ENCODE results near the gene PRKCH.

Gene PRKCH

GRCh38 chr14:61575126-61575525 is 253.7 kb downstream of the PRKCH start:
- no peak for DNase-seq

- DNase-seq, result no peak
Measured at GRCh38 chr14:61575551-61576150, 254.3 kb downstream of the PRKCH start.

- no peak for DNase-seq
Measured at GRCh38 chr14:61577506-61577931, 256.1 kb downstream of the PRKCH start.

GRCh38 chr14:61578745-61579144 is 257.4 kb downstream of the PRKCH start:
- DNase-seq, result no peak

GRCh38 chr14:61581340-61581739 is 260.0 kb downstream of the PRKCH start:
- DNase-seq, result no peak

- no peak for DNase-seq
Measured at GRCh38 chr14:61581955-61582615, 260.7 kb downstream of the PRKCH start.

GRCh38 chr14:61582815-61583214 is 261.4 kb downstream of the PRKCH start:
- DNase-seq, result no peak

GRCh38 chr14:61584331-61584741 is 263.0 kb downstream of the PRKCH start:
- DNase-seq, result no peak

- DNase-seq, result no peak
Measured at GRCh38 chr14:61585598-61586543, 264.5 kb downstream of the PRKCH start.

GRCh38 chr14:61586544-61587055 is 265.2 kb downstream of the PRKCH start:
- no peak for DNase-seq

- DNase-seq, result no peak
Measured at GRCh38 chr14:61587081-61587713, 265.8 kb downstream of the PRKCH start.

- no peak for DNase-seq
Measured at GRCh38 chr14:61588419-61588901, 267.1 kb downstream of the PRKCH start.

GRCh38 chr14:61589691-61590581 is 268.6 kb downstream of the PRKCH start:
- DNase-seq, result no peak

GRCh38 chr14:61591862-61592261 is 270.5 kb downstream of the PRKCH start:
- no peak for DNase-seq

- no peak for DNase-seq
Measured at GRCh38 chr14:61593330-61593729, 272.0 kb downstream of the PRKCH start.

- no peak for DNase-seq
Measured at GRCh38 chr14:61596990-61597389, 275.6 kb downstream of the PRKCH start.

GRCh38 chr14:61598980-61599379 is 277.6 kb downstream of the PRKCH start:
- DNase-seq, result no peak

GRCh38 chr14:61599942-61600341 is 278.6 kb downstream of the PRKCH start:
- DNase-seq, result no peak
